Mammary epithelial cell (primary cell): ENCODE measurements around the gene THOC2.

Source experiments
- EZH2 ChIP-seq: IDR thresholded peaks from 2 replicates; pipeline ENCODE4 v1.6.1; 2012; ENCODE audit warnings: low read length, inconsistent platforms, borderline replicate concordance
- TF ChIP-seq, protein P1 (sequence below), 2 donors: IDR thresholded peaks in 1 of 2; conservative IDR thresholded peaks in 1 of 2; 2 replicates each; pipeline ENCODE4 v1.5.1; 2011 to 2012; ENCODE audit warnings: inconsistent platforms in 2 of 2, low read length in 2 of 2, mild to moderate bottlenecking in 2 of 2, control low read depth in 1 of 2, low read depth in 1 of 2; ENCODE audit not compliant: insufficient read depth in 1 of 2; ENCODE audit errors: extremely low read depth in 1 of 2

- TF ChIP-seq, protein P1, sequence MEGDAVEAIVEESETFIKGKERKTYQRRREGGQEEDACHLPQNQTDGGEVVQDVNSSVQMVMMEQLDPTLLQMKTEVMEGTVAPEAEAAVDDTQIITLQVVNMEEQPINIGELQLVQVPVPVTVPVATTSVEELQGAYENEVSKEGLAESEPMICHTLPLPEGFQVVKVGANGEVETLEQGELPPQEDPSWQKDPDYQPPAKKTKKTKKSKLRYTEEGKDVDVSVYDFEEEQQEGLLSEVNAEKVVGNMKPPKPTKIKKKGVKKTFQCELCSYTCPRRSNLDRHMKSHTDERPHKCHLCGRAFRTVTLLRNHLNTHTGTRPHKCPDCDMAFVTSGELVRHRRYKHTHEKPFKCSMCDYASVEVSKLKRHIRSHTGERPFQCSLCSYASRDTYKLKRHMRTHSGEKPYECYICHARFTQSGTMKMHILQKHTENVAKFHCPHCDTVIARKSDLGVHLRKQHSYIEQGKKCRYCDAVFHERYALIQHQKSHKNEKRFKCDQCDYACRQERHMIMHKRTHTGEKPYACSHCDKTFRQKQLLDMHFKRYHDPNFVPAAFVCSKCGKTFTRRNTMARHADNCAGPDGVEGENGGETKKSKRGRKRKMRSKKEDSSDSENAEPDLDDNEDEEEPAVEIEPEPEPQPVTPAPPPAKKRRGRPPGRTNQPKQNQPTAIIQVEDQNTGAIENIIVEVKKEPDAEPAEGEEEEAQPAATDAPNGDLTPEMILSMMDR (conservative IDR thresholded peaks at IDR 0.05 in 1 of 2, IDR thresholded peaks at IDR 0.05 in 1 of 2; ENCODE audit: extremely low read depth in 1 of 2, insufficient read depth in 1 of 2, low read depth in 1 of 2, low read length in 2 of 2) = no peak
- no peak for TF ChIP-seq EZH2
These were observed 121.9 kb downstream of the THOC2 start for GRCh38 chrX:123610915-123611314.
